Effector memory CD8-positive, alpha-beta T cell (primary cell): ENCODE measurements around the gene HLTF.
A peak's percentile ranks its signal among the peaks of the same experiment; 100 is the strongest.
"Not testable (repeated sequence)": the region's sequence is repeated elsewhere in the genome, so short reads cannot be mapped to it uniquely, and the experiment has no call there.

ENCODE experiments used
- ATAC-seq: fragments of 150-1000 bp; cut with Tn5 transposase; replicated peaks from 2 replicates; pipeline ENCODE4 v1.10.0; 2021; ENCODE audit warnings: mild to moderate bottlenecking, moderate library complexity
- DNase-seq, 3 experiments: peaks; one replicate each; pipeline ENCODE4 v3.0.0; 2021
- H3K27ac Mint-ChIP-seq, 2 donors: one replicate each; pipeline ENCODE4 v1.8.0; 2022; ENCODE audit warnings: mild to moderate bottlenecking in 2 of 2, mixed read lengths in 2 of 2, moderate library complexity in 2 of 2
- H3K27me3 Mint-ChIP-seq, 2 donors: one replicate each; pipeline ENCODE4 v1.8.0; 2022; ENCODE audit warnings: mixed read lengths in 2 of 2
- H3K36me3 Mint-ChIP-seq: one replicate; pipeline ENCODE4 v1.8.0; 2022; ENCODE audit warnings: mild to moderate bottlenecking, moderate library complexity, mixed read lengths; ENCODE audit not compliant: insufficient read depth
- H3K4me1 Mint-ChIP-seq, 2 donors: one replicate each; pipeline ENCODE4 v1.8.0; 2022; ENCODE audit warnings: low read depth in 2 of 2, mixed read lengths in 2 of 2
- H3K4me3 Mint-ChIP-seq, 2 donors: one replicate each; pipeline ENCODE4 v1.8.0; 2022; ENCODE audit warnings: mild to moderate bottlenecking in 2 of 2, mixed read lengths in 2 of 2, moderate library complexity in 2 of 2
- H3K9me3 Mint-ChIP-seq, 2 donors: one replicate each; pipeline ENCODE4 v1.8.0; 2022; ENCODE audit warnings: mixed read lengths in 2 of 2

The HLTF gene

DNA sequence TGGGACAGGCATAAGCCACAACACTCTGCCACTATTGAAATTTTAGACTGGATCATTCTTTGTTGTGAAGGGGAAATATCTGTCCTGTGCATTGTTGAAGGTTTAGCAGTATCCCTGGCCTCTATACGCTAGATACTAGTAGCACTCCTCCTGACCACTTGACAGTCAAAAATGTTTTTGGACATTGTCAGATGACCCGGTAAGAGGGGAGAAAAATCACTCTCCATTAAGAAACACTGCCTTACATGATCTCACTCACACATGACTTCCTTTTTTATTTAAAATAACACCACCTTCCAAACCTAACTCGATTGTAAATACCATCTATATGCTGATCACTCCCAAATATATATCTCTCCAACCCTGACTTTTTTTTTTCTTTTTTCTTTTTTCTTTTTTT is 15.3 kb upstream of the HLTF start:
- DNase-seq (no peak), ATAC-seq (no peak)
- no peaks in the 10 kb centered on the region for H3K9me3 Mint-ChIP-seq
- H3K4me3 Mint-ChIP-seq, result no peak overlapping the region
- H3K36me3 Mint-ChIP-seq, result no peaks in the 10 kb centered on the region
- no peaks in the 10 kb centered on the region for H3K4me1 Mint-ChIP-seq
- H3K27ac Mint-ChIP-seq, result no peak overlapping the region
- peaks cover 0 to 7% of the 10 kb centered on the region in 2 donors for H3K27me3 Mint-ChIP-seq

DNA sequence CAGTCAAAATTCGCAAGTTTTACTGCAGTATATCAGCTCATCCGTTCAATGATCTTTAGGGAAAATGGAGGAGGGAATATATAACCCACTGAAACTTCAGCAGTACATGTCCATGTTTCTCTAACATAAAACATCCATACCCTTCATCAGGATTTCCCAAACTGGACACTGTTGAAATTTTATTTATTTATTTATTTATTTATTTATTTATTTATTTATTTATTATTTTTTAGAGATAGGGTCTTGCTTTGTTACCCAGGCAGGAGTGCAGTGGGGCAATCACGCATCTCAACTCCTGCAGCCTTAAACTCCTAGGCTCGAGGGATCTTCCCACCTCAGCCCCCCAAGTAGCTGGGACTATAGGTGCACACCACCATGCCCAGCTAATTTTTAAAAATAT is 14.8 kb upstream of the HLTF start:
- ATAC-seq (no peak), DNase-seq (no peak)
- no peak overlapping the region for H3K4me3 Mint-ChIP-seq
- no peaks in the 10 kb centered on the region for H3K9me3 Mint-ChIP-seq
- no peaks in the 10 kb centered on the region for H3K4me1 Mint-ChIP-seq
- no peaks in the 10 kb centered on the region for H3K36me3 Mint-ChIP-seq
- H3K27me3 Mint-ChIP-seq, result peaks cover 0 to 7% of the 10 kb centered on the region in 2 donors
- no peak overlapping the region for H3K27ac Mint-ChIP-seq

DNA sequence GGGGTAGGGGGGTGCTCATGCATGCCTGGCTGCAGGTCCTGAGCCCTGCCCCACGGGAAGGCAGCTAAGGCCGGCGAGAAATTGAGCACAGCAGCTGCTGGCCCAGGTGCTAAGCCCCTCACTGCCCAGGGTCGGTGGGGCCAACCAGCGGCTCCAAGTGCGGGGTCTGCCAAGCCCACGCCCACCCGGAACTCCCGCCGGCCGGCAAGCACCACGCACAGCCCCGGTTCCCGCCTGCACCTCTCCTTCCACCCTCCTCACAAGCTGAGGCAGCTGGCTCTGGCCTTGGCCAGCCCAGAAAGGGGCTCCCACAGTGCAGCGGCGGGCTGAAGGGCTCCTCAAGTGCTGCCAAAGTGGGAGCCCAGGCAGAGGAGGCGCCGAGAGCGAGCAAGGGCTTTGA is 11.7 kb upstream of the HLTF start:
- not testable (repeated sequence) for H3K9me3 Mint-ChIP-seq, H3K27ac Mint-ChIP-seq, H3K27me3 Mint-ChIP-seq, H3K4me1 Mint-ChIP-seq, ATAC-seq, H3K4me3 Mint-ChIP-seq, H3K36me3 Mint-ChIP-seq, DNase-seq

- DNase-seq (no peak), ATAC-seq (no peak)
- Mint-ChIP-seq H3K4me3 (no peak overlapping the region), H3K27ac (no peak overlapping the region), H3K4me1 (no peaks in the 10 kb centered on the region), H3K9me3 (no peaks in the 10 kb centered on the region), H3K36me3 (peaks cover 3% of the 10 kb centered on the region), H3K27me3 (no peaks in the 10 kb centered on the region)
These were observed 9.2 kb upstream of the HLTF start for GRCh38 chr3:149095487-149095886.

- Mint-ChIP-seq H3K4me1 (no peaks in the 10 kb centered on the region), H3K27me3 (no peaks in the 10 kb centered on the region), H3K36me3 (peaks cover 8% of the 10 kb centered on the region), H3K4me3 (no peak overlapping the region), H3K27ac (peak overlapping the region in 1 of 2 donors; percentile 15), H3K9me3 (no peaks in the 10 kb centered on the region)
- no peak for DNase-seq
- no peak for ATAC-seq
These were observed 5.7 kb upstream of the HLTF start for GRCh38 chr3:149091983-149092382.

- Mint-ChIP-seq H3K36me3 (peaks cover 18% of the 10 kb centered on the region), H3K27me3 (no peaks in the 10 kb centered on the region), H3K27ac (no peak overlapping the region), H3K4me3 (no peak overlapping the region), H3K4me1 (peaks cover 2 to 5% of the 10 kb centered on the region in 2 donors), H3K9me3 (no peaks in the 10 kb centered on the region)
- ATAC-seq (no peak), DNase-seq (no peak)
These were observed 4.6 kb upstream of the HLTF start for GRCh38 chr3:149090907-149091306.

DNA sequence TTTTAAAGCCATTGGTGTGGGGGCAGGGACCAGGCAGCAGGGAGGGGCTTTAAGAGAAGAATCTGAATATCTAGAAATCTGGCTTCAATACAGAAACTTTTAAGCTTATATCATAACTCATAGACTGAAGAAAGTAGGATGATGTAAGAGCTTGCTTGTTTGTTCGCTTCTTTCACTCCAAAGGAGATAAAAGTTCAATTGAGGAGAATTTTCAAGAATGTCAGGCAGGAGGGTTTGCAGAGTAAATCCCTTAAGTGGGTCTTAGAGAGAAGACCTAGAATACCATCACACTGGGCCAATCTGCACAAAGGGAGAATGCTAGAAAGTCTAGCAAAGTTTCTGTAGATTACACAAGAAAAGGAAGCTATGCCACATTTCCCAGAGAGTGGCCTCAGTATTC is 4.1 kb upstream of the HLTF start:
- Mint-ChIP-seq H3K9me3 (no peaks in the 10 kb centered on the region), H3K4me3 (no peak overlapping the region), H3K27me3 (no peaks in the 10 kb centered on the region), H3K27ac (no peak overlapping the region), H3K36me3 (peaks cover 23% of the 10 kb centered on the region), H3K4me1 (peaks cover 5 to 9% of the 10 kb centered on the region in 2 donors)
- DNase-seq (no peak), ATAC-seq (no peak)

- Mint-ChIP-seq H3K27ac (no peak overlapping the region), H3K4me3 (no peak overlapping the region), H3K27me3 (no peaks in the 10 kb centered on the region), H3K9me3 (no peaks in the 10 kb centered on the region), H3K36me3 (peaks cover 23% of the 10 kb centered on the region), H3K4me1 (peaks cover 9 to 19% of the 10 kb centered on the region in 2 donors)
- ATAC-seq (no peak), DNase-seq (no peak)
These were observed 3.1 kb upstream of the HLTF start for GRCh38 chr3:149089395-149089794.

DNA sequence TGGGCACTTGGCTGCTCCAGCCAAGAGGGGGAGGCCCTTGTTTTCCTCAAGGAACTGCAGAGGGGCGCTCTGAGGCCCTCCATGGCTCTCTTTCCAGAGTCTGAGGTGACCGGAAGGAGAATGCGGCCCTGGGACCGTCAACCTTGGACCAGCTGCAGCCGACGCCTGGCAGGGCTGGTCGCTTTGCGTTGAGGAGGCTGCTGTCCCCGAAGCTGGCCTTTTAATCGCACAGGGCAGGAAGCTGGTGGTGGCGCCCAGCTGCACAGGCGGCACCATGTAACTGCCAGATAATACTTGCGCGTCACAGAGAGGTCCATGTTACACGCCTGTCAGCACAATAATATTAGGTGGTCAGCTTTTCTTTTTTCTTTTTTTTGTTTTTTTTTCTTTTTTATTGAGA is 875 bp upstream of the HLTF start:
- Mint-ChIP-seq H3K27me3 (no peaks in the 10 kb centered on the region), H3K4me1 (peaks cover 11 to 19% of the 10 kb centered on the region in 2 donors), H3K4me3 (peak overlapping the region; percentile 96 to 97), H3K36me3 (peaks cover 22% of the 10 kb centered on the region), H3K9me3 (no peaks in the 10 kb centered on the region), H3K27ac (peak overlapping the region in 1 of 2 donors; percentile 26)
- ATAC-seq, result no peak
- no peak for DNase-seq

- ATAC-seq, result peak; percentile 43
- Mint-ChIP-seq H3K4me1 (peaks cover 11 to 19% of the 10 kb centered on the region in 2 donors), H3K9me3 (no peaks in the 10 kb centered on the region), H3K4me3 (peak overlapping the region; percentile 96 to 97), H3K27me3 (no peaks in the 10 kb centered on the region), H3K27ac (peak overlapping the region; percentile 86 to 96), H3K36me3 (peaks cover 24% of the 10 kb centered on the region)
- no peak for DNase-seq
These were observed 503 bp downstream of the HLTF start for GRCh38 chr3:149085828-149086231.

DNA sequence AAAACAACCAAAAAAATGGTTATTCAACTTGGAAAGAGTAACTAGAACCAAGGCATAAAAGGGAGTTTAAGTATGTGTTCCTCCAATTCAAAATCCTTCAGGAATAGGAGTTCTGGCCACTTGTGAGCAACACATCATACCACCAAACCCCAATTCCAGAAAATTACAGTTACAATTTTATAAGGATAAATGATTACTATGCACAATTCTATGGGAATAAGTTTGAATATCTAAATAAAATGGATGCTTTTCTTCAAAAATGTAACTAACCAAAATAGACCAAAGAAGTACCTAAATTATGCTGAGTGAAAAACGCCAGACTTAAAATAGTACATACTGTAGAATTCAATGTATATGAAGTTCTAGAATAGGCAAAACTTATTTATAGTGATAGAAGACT is 4.6 kb downstream of the HLTF start:
- ATAC-seq (no peak), DNase-seq (no peak)
- H3K27me3 Mint-ChIP-seq, result no peaks in the 10 kb centered on the region
- H3K4me3 Mint-ChIP-seq, result no peak overlapping the region
- peaks cover 18% of the 10 kb centered on the region for H3K36me3 Mint-ChIP-seq
- H3K9me3 Mint-ChIP-seq, result no peaks in the 10 kb centered on the region
- H3K4me1 Mint-ChIP-seq, result peaks cover 10 to 27% of the 10 kb centered on the region in 2 donors
- no peak overlapping the region for H3K27ac Mint-ChIP-seq

DNA sequence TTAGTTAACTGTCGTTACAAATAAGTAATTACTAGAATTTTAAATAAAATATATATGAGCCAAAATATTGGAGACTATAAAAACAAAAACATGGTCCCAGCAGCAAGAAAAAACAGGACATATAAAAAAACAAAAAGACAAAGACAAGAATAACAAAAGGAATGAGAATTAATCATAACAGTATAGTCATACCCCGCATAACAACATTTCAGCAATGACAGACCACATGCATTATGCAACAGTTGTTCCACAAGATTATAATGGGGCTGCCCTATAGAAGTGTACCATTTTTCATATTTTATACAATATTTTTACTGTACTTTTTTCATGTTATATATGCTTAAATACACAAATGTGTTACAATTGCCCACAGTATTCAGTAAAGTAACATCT is 5.6 kb downstream of the HLTF start:
- Mint-ChIP-seq H3K27ac (no peak overlapping the region), H3K36me3 (peaks cover 7% of the 10 kb centered on the region), H3K9me3 (no peaks in the 10 kb centered on the region), H3K27me3 (no peaks in the 10 kb centered on the region), H3K4me3 (no peak overlapping the region), H3K4me1 (peaks cover 9 to 21% of the 10 kb centered on the region in 2 donors)
- ATAC-seq (no peak), DNase-seq (no peak)

DNA sequence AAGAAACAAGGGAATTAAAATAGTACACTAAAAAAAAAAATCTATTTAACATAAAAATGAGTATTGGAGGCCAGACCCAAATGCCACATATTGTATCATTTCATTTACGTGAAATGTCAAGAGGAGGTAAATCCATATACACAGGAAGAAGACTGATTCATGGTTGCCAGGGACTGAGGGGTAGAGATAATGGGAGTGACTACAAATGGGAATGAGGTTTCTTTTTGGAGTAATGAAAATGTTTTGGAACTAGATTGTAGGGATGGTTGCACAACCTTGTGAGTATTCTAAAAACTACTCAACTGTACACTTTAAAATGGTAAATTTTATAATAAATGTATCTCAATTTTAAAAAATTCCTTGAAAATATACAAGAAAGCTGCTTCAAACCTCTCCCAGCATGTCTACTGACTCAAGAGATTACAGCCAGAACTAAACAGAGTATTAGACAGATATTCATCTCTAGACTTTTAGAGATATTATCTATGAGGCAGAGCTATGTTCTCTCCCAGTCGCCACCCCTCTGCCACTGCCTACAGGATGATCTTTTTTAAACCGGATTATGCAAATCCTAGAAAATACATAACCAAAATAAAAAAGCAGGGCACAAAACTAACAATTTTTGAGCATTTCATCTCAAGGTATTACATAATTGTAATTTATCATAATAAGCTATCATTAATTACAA is 6.2 kb downstream of the HLTF start:
- Mint-ChIP-seq H3K9me3 (no peaks in the 10 kb centered on the region), H3K4me1 (peaks cover 6 to 16% of the 10 kb centered on the region in 2 donors), H3K4me3 (no peak overlapping the region), H3K27ac (no peak overlapping the region), H3K27me3 (no peaks in the 10 kb centered on the region), H3K36me3 (peaks cover 5% of the 10 kb centered on the region)
- no peak for ATAC-seq
- no peak for DNase-seq

DNA sequence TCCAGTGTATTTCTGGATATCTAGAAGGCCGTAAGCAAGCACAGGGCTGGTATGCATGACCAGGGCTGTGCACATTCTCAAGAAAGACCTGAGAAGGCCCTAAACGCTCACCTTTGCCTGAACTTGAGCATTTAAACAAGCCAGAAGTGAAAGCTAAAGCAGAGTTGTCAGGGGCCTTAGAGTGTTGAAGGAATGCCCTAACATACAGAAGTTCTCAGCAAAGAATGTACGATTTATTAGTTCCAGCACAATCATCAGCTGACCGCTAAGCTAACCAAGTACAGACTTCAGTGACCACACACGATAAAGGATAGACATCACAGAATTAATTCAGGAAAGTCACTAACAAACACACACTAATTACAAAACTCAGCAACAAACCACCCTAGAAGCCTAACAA is 8.7 kb downstream of the HLTF start:
- no peak overlapping the region for H3K27ac Mint-ChIP-seq
- DNase-seq (no peak), ATAC-seq (no peak)
- H3K36me3 Mint-ChIP-seq, result peaks cover 7% of the 10 kb centered on the region
- no peaks in the 10 kb centered on the region for H3K27me3 Mint-ChIP-seq
- peaks cover 0 to 9% of the 10 kb centered on the region in 2 donors for H3K4me1 Mint-ChIP-seq
- H3K9me3 Mint-ChIP-seq, result no peaks in the 10 kb centered on the region
- no peak overlapping the region for H3K4me3 Mint-ChIP-seq
